Measurements from ENCODE around the gene ZDHHC1.

- no peak for TF ChIP-seq CTCF (IDR thresholded peaks at IDR 0.05)
- no peak for TF ChIP-seq POLR2A (IDR thresholded peaks at IDR 0.05)
Observed at GRCh38 chr16:67399749-67400704, 16.2 kb downstream of the ZDHHC1 start.
